H1 (cell line): ENCODE measurements around the gene ITSN1.

ENCODE experiments used
- CTCF ChIP-seq, 3 experiments: IDR thresholded peaks; 1 replicate in 2 of 3; 2 replicates in 1 of 3; pipeline versions ENCODE4 v1.5.1 to v1.6.1; 2011; ENCODE audit warnings: low read length in 3 of 3, mild to moderate bottlenecking in 3 of 3, inconsistent platforms in 2 of 3, low read depth in 1 of 3, moderate library complexity in 1 of 3; ENCODE audit not compliant: insufficient read depth in 1 of 3; ENCODE audit errors: control extremely low read depth in 1 of 3
- EGR1 ChIP-seq: IDR thresholded peaks from 2 replicates; pipeline ENCODE4 v1.6.1; 2011; ENCODE audit warnings: low read depth, low read length, borderline replicate concordance
- EZH2 ChIP-seq: fragments of 200-600 bp; sonication (generic); IDR thresholded peaks from 2 replicates; pipeline ENCODE4 v1.7.1; 2012; ENCODE audit warnings: low read depth, mild to moderate bottlenecking, moderate library complexity, low read length, inconsistent platforms; ENCODE audit not compliant: severe bottlenecking
- FOSL1 ChIP-seq: IDR thresholded peaks from 2 replicates; pipeline ENCODE4 v1.6.1; 2011; ENCODE audit warnings: mild to moderate bottlenecking, low read depth, low read length, moderate library complexity; ENCODE audit not compliant: insufficient read depth
- JUN ChIP-seq: IDR thresholded peaks from 2 replicates; pipeline ENCODE4 v1.6.1; 2011; ENCODE audit warnings: low read depth, mild to moderate bottlenecking, improper control_type of control experiment, low read length
- MAX ChIP-seq: IDR thresholded peaks from 2 replicates; pipeline ENCODE4 v1.6.1; 2012; ENCODE audit warnings: inconsistent platforms
- NANOG ChIP-seq: IDR thresholded peaks from 2 replicates; pipeline ENCODE4 v1.6.1; 2011; ENCODE audit warnings: low read length, low read depth, mild to moderate bottlenecking, inconsistent platforms; ENCODE audit not compliant: insufficient read depth, poor library complexity, severe bottlenecking
- POLR2A ChIP-seq, 2 experiments: IDR thresholded peaks; 1 replicate in 1 of 2; 2 replicates in 1 of 2; pipeline ENCODE4 v1.6.1; 2011; ENCODE audit warnings: low read depth in 2 of 2, low read length in 2 of 2, mild to moderate bottlenecking in 2 of 2; ENCODE audit errors: control extremely low read depth in 1 of 2
- POLR2AphosphoS5 ChIP-seq: IDR thresholded peaks from 2 replicates; pipeline ENCODE4 v1.6.1; 2011; ENCODE audit warnings: low read depth, low read length
- RAD21 ChIP-seq, 2 experiments: IDR thresholded peaks in 1 of 2; conservative IDR thresholded peaks in 1 of 2; 2 replicates each; pipeline ENCODE4 v1.6.1; 2011; ENCODE audit warnings: low read depth in 2 of 2, low read length in 2 of 2, improper control_type of control experiment in 1 of 2, inconsistent platforms in 1 of 2, mild to moderate bottlenecking in 1 of 2, moderate library complexity in 1 of 2
- RFX5 ChIP-seq: IDR thresholded peaks from 2 replicates; pipeline ENCODE4 v1.6.1; 2011; ENCODE audit warnings: low read depth, low read length, improper control_type of control experiment, borderline replicate concordance
- SP1 ChIP-seq: IDR thresholded peaks from 2 replicates; pipeline ENCODE4 v1.6.1; 2011; ENCODE audit warnings: low read depth, low read length
- SP2 ChIP-seq: IDR thresholded peaks from 2 replicates; pipeline ENCODE4 v1.6.1; 2012; ENCODE audit warnings: mild to moderate bottlenecking, low read length, inconsistent platforms
- YY1 ChIP-seq: IDR thresholded peaks from 2 replicates; pipeline ENCODE4 v1.6.1; 2011; ENCODE audit warnings: low read depth, mild to moderate bottlenecking, low read length

- TF ChIP-seq POLR2A (IDR thresholded peaks at IDR 0.05; ENCODE audit: control extremely low read depth in 1 of 2, low read depth in 2 of 2, low read length in 2 of 2) (no peak), YY1 (no peak), FOSL1 (no peak), CTCF (IDR thresholded peaks at IDR 0.05; ENCODE audit: control extremely low read depth in 1 of 3, insufficient read depth in 1 of 3, low read depth in 1 of 3, low read length in 3 of 3) (no peak), RFX5 (no peak), POLR2AphosphoS5 (no peak), RAD21 (IDR thresholded peaks at IDR 0.05 in 1 of 2, conservative IDR thresholded peaks at IDR 0.05 in 1 of 2; ENCODE audit: low read depth in 2 of 2, low read length in 2 of 2) (no peak), EGR1 (no peak), SP1 (no peak), JUN (no peak), NANOG (no peak), EZH2 (no peak), SP2 (no peak), MAX (no peak)
Observed at GRCh38 chr21:33721081-33721480, 78.8 kb downstream of the ITSN1 start.
